Amniotic epithelial cell (primary cell): ENCODE measurements around the gene PDE6A.
A peak's percentile ranks its signal among the peaks of the same experiment; 100 is the strongest.
"Not testable (repeated sequence)": the region's sequence is repeated elsewhere in the genome, so short reads cannot be mapped to it uniquely, and the experiment has no call there.

Experiments
- DNase-seq: peaks from one replicate; pipeline ENCODE4 v3.0.0-alpha.2; 2010; ENCODE audit warnings: low read depth

The PDE6A gene

GRCh38 chr5:149894237-149894636 lies 50.4 kb downstream of the PDE6A start:
- DNase-seq, result no peak

GRCh38 chr5:149893403-149893931 lies 51.1 kb downstream of the PDE6A start:
- no peak for DNase-seq

- no peak for DNase-seq
These were observed 52.0 kb downstream of the PDE6A start for GRCh38 chr5:149892594-149892993.

DNA sequence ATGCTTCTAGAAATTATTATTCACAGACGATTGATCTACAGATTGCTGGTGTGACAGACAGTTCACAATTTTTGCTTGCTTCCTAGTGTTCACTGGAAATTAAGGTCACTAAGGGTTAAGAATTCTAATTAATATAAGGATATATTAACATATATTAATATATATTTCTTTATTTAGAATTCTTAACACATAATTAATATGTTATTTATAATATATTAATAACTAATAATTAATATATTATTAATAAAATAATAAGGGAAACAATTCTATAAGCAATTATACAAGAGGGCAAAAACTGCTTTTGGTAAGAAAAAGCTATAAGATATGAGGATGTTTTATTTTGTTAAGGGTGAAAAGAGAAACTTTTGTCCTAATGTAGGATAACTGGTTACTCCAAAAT lies 56.3 kb downstream of the PDE6A start:
- no peak for DNase-seq

DNA sequence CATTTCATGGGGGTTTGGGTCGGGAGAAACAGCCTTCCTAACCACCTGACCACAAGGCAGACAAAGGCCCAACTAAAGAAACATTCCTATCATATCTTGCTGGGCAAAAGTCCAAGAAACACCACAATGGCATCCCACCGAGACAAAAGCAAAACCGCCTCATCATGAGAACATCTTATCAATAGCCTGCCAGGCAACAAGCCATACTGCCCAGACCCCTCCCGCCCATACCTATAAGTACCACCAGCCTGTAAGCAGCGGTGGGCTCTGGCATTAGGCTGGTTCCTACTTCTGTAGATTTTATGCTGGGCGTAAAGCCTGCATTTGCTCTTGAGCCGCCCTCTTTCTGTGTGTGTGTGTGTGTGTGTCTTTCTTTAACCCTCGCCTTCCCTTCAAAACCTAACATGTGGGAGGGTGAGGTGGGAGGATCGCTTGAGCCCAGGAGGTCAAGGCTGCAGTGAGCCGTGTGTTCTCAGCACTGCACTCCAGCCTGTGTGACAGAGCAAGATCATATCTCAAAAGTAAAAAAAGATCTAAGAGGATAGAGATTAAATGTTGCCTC lies 56.9 kb downstream of the PDE6A start:
- DNase-seq, result peak; percentile 96

DNA sequence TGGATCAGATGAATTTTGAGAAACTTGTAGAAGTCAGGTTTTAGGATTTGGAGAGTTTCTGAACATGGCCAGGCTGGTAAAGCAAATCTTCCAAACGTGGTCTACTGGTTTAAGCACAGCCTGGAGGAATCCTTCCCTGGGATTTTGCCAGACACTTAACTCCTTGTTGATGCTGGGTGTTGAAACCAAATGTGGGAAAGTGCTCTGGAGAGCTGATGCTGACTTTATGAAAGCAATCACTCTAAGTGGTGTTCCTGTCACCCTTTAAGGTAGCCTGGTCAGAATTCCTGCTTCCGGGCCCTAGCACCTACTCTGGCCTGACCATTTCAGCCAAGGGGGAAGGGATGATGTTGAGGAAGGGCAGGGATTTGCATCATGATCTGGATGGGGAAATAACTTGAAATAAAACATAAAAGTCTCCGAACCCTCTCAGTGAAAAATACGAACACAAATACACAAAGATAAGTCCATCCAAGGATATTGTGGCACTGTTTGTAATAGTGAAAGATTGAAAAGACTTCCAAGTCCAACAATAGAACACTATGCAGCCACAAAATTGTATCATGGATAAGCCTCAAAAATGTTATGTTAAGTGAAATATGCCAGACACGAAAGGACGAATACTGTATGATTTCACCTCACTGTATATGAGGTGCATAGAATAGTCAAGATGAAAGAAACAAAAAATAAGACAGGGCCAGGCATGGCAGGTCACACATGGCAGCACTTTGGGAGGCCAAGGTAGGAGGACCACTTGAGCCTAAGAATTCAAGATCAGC lies 57.7 kb downstream of the PDE6A start:
- peak; percentile 94 for DNase-seq

GRCh38 chr5:149886060-149886459 lies 58.5 kb downstream of the PDE6A start:
- DNase-seq, result peak; percentile 69

- no peak for DNase-seq
These were observed 59.1 kb downstream of the PDE6A start for GRCh38 chr5:149885513-149885912.

DNA sequence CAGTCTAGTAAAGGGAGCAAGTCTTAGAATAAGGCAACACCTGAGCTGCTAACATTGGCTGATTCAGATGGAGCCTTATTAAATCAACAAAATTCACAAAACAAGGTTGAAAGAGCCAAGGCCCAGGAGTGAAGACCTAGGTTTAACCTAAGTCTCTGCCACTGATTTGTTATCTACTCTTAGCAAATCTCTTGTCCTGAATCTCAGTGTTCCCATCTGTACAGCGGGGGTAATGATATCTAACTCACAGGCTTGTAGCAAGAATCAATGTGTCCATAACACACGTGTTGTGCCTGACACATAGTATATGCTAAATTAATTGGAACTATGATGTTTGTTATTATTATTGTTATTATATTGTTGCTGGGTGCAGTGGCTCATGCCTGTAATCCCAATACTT lies 61.0 kb downstream of the PDE6A start:
- DNase-seq, result no peak

- not testable (repeated sequence) for DNase-seq
These were observed 62.0 kb downstream of the PDE6A start for GRCh38 chr5:149882633-149883032.

- no peak for DNase-seq
These were observed 62.7 kb downstream of the PDE6A start for GRCh38 chr5:149881874-149882273.

- DNase-seq, result no peak
These were observed 63.4 kb downstream of the PDE6A start for GRCh38 chr5:149881069-149881622.

- DNase-seq, result not testable (repeated sequence)
These were observed 65.0 kb downstream of the PDE6A start for GRCh38 chr5:149879593-149879992.

GRCh38 chr5:149878371-149878770 lies 66.2 kb downstream of the PDE6A start:
- peak; percentile 59 for DNase-seq

- DNase-seq, result no peak
These were observed 70.7 kb downstream of the PDE6A start for GRCh38 chr5:149873896-149874295.

- no peak for DNase-seq
These were observed 72.1 kb downstream of the PDE6A start for GRCh38 chr5:149872351-149873040.

DNA sequence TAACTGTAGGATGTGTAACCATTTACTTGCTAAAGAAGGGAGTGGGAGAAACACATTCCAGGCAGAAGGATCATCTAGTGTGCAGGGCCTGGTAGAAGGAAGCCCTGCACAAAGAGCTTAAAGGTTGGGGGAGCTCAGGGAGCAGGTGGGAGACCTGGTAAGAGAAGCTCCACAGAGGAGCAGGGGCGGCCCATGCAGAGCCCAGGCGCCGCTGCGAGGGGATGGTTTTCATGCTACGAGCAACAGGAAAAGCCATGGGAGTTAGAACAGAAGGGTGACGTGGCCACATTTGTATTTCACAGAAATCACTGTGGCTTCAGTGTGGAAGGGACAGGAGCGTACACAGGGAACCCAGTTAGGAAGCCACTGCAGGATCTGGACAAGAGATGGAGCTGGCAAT lies 73.1 kb downstream of the PDE6A start:
- no peak for DNase-seq

GRCh38 chr5:149870697-149871096 lies 73.9 kb downstream of the PDE6A start:
- DNase-seq, result no peak

GRCh38 chr5:149870232-149870631 lies 74.4 kb downstream of the PDE6A start:
- DNase-seq, result no peak

DNA sequence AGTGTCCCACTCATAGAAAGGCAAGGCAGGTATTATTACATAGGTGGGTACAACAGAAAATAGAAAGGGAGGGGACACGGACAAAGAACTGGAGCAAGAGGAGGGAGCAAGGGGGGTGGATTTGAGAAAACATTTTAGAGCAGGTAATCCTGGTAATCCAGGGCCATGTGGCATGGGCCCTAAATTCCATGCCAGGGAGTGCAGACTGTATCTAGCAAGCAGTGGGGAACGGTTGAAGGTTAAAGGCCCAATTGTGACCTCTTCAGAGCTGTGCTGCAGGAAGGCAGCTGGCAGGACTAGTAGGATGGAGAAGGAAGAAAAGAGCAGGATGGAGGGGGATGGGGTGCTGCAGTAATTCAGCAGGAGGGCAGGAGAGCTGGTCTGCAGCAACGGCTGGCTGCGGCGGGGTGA lies 75.2 kb downstream of the PDE6A start:
- DNase-seq, result no peak

GRCh38 chr5:149865746-149866145 lies 78.8 kb downstream of the PDE6A start:
- peak; percentile 66 for DNase-seq

GRCh38 chr5:149863830-149864229 lies 80.8 kb downstream of the PDE6A start:
- DNase-seq, result no peak

DNA sequence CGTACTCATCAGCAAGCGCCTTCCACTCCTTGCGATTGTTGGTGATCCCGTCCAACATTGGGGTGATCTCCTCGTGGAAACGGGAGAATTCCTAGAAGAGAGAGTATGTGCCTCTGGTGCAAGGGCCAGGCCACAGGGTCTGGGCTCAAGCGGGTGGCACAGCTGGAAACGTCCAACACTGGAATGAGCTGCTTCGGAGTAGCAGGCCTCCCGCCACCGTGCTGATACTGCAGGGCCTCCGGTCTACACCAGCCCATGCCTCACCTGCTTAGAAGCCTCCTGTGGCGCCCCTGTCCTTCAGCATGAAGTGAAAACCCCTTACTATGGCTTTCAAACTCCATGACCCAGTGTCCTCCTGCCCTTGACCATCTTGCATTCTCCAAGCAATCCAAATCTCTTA lies 81.4 kb downstream of the PDE6A start:
- no peak for DNase-seq
